ENCODE data around the gene VAMP4. TPM values are rescaled to one million over a fixed set of nuclear protein-coding genes. Genes with fewer than 3 reads are reported as not detected.
A peak's percentile ranks its signal among the peaks of the same experiment; 100 is the strongest.

Gene VAMP4
- total RNA-seq, 1 experiment from 2014 or later, result 7.4 TPM

GRCh38 chr1:171740356-171740863 lies 1.5 kb downstream of the VAMP4 start:
- CTCF ChIA-PET, result interaction anchor here (1.5 to 4.0 kb wide), 4 partner anchors 25 to 96 kb away, joined by 3 to 12 read pairs (median 8); partner anchors contain the start of gene METTL13
- TF ChIP-seq, protein P1, sequence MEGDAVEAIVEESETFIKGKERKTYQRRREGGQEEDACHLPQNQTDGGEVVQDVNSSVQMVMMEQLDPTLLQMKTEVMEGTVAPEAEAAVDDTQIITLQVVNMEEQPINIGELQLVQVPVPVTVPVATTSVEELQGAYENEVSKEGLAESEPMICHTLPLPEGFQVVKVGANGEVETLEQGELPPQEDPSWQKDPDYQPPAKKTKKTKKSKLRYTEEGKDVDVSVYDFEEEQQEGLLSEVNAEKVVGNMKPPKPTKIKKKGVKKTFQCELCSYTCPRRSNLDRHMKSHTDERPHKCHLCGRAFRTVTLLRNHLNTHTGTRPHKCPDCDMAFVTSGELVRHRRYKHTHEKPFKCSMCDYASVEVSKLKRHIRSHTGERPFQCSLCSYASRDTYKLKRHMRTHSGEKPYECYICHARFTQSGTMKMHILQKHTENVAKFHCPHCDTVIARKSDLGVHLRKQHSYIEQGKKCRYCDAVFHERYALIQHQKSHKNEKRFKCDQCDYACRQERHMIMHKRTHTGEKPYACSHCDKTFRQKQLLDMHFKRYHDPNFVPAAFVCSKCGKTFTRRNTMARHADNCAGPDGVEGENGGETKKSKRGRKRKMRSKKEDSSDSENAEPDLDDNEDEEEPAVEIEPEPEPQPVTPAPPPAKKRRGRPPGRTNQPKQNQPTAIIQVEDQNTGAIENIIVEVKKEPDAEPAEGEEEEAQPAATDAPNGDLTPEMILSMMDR (IDR thresholded peaks at IDR 0.05; ENCODE audit: unreplicated experiment), result no peak
- Mint-ChIP-seq H3K9me3 (ENCODE audit: low read depth, unreplicated experiment) (no peaks in the 10 kb centered on the region), H3K27ac (ENCODE audit: unreplicated experiment) (no peak overlapping the region), H3K4me1 (ENCODE audit: low read depth, unreplicated experiment) (peaks cover 22% of the 10 kb centered on the region), H3K36me3 (ENCODE audit: insufficient read depth, unreplicated experiment) (peaks cover 35% of the 10 kb centered on the region), H3K27me3 (ENCODE audit: unreplicated experiment) (no peaks in the 10 kb centered on the region), H3K4me3 (ENCODE audit: low read depth, unreplicated experiment) (peak overlapping the region; percentile 89)
- intact Hi-C loops (cut with micrococcal nuclease; ENCODE audit: unreplicated experiment), result no loop called here
- no TSS peak for BruUV-seq (replicated peaks)
- DNase-seq, result no peak

GRCh38 chr1:171739656-171740055 lies 2.2 kb downstream of the VAMP4 start:
- BruUV-seq (replicated peaks), result no TSS peak

GRCh38 chr1:171738911-171739310 lies 3.0 kb downstream of the VAMP4 start:
- peaks cover 22% of the 10 kb centered on the region for H3K4me1 Mint-ChIP-seq (ENCODE audit: low read depth, unreplicated experiment)
- H3K9me3 Mint-ChIP-seq (ENCODE audit: low read depth, unreplicated experiment), result no peaks in the 10 kb centered on the region

More at GRCh38 chr1:171739656-171740055, 2.2 kb downstream of the VAMP4 start:
- Mint-ChIP-seq H3K27me3 (ENCODE audit: unreplicated experiment) (no peaks in the 10 kb centered on the region), H3K4me1 (ENCODE audit: low read depth, unreplicated experiment) (peaks cover 22% of the 10 kb centered on the region), H3K36me3 (ENCODE audit: insufficient read depth, unreplicated experiment) (peaks cover 35% of the 10 kb centered on the region), H3K4me3 (ENCODE audit: low read depth, unreplicated experiment) (no peak overlapping the region), H3K9me3 (ENCODE audit: low read depth, unreplicated experiment) (no peaks in the 10 kb centered on the region), H3K27ac (ENCODE audit: unreplicated experiment) (no peak overlapping the region)
- no peak for DNase-seq
- TF ChIP-seq, protein P1 (IDR thresholded peaks at IDR 0.05; ENCODE audit: unreplicated experiment), result no peak
- CTCF ChIA-PET, result interaction anchor here (1.5 to 3.9 kb wide), 3 partner anchors 24 to 95 kb away, joined by 3 to 11 read pairs (median 5); partner anchors contain the start of gene METTL13
- intact Hi-C loops (cut with micrococcal nuclease; ENCODE audit: unreplicated experiment), result no loop called here

DNA sequence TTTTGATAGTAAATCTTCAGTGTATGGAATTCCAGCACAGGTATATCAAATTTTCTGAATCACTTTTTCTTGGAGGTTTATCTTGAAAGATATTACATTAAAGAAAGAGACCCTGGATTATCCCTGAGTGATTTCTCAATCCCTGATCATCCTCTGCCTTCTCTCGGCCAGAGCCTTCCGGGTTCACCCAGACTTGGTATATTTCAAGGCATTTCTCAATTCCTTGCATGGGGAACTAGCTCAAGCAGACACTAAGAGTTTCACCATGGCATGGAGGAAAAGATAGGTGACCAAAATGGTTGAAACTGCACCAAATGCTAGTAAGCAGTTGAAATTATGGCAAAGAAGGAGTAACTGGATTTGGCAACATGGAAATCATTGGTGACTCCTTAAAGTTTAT lies 5.7 kb downstream of the VAMP4 start:
- Mint-ChIP-seq H3K27me3 (ENCODE audit: unreplicated experiment) (no peaks in the 10 kb centered on the region), H3K36me3 (ENCODE audit: insufficient read depth, unreplicated experiment) (peaks cover 11% of the 10 kb centered on the region), H3K9me3 (ENCODE audit: low read depth, unreplicated experiment) (no peaks in the 10 kb centered on the region), H3K27ac (ENCODE audit: unreplicated experiment) (no peak overlapping the region), H3K4me3 (ENCODE audit: low read depth, unreplicated experiment) (no peak overlapping the region), H3K4me1 (ENCODE audit: low read depth, unreplicated experiment) (peaks cover 12% of the 10 kb centered on the region)
- BruUV-seq (replicated peaks), result no TSS peak
- CTCF ChIA-PET, result no interaction called here
- TF ChIP-seq, protein P1 (IDR thresholded peaks at IDR 0.05; ENCODE audit: unreplicated experiment), result no peak
- no peak for DNase-seq
- intact Hi-C loops (cut with micrococcal nuclease; ENCODE audit: unreplicated experiment), result no loop called here

More at GRCh38 chr1:171738911-171739310, 3.0 kb downstream of the VAMP4 start:
- TF ChIP-seq, protein P1 (IDR thresholded peaks at IDR 0.05; ENCODE audit: unreplicated experiment), result no peak
- Mint-ChIP-seq H3K4me3 (ENCODE audit: low read depth, unreplicated experiment) (no peak overlapping the region), H3K27me3 (ENCODE audit: unreplicated experiment) (no peaks in the 10 kb centered on the region), H3K36me3 (ENCODE audit: insufficient read depth, unreplicated experiment) (peaks cover 35% of the 10 kb centered on the region), H3K27ac (ENCODE audit: unreplicated experiment) (no peak overlapping the region)
- CTCF ChIA-PET, result interaction anchor here (0.5 to 3.9 kb wide), 3 partner anchors 23 to 1033 kb away, joined by 3 to 11 read pairs (median 3); no protein-coding TSS in a partner anchor
- intact Hi-C loops (cut with micrococcal nuclease; ENCODE audit: unreplicated experiment), result no loop called here
- no peak for DNase-seq
- no TSS peak for BruUV-seq (replicated peaks)
